DND-41 (cell line): ENCODE measurements around the gene ATXN1.

Source experiments
- ATAC-seq: fragments of 200-7000 bp; cut with Tn5 transposase; 3 replicates; pipeline ENCODE4 v1.9.1; 2021; ENCODE audit warnings: low read depth; ENCODE audit not compliant: insufficient read depth
- DNase-seq: peaks from one replicate; pipeline ENCODE4 v3.0.0-alpha.2; 2020
- H2AFZ ChIP-seq: 2 replicates; pipeline ENCODE4 v1.6.0; 2012; ENCODE audit warnings: low read depth, low read length
- H3K27ac ChIP-seq: 2 replicates; pipeline ENCODE4 v1.5.1; 2012; ENCODE audit warnings: low read length, inconsistent platforms
- H3K27me3 ChIP-seq: fragments of 200-600 bp; sonication (generic); 2 replicates; pipeline ENCODE4 v1.6.0; 2012; ENCODE audit warnings: low read length, mild to moderate bottlenecking, inconsistent platforms; ENCODE audit not compliant: insufficient read depth, poor library complexity
- H3K36me3 ChIP-seq: 2 replicates; pipeline ENCODE4 v1.5.1; 2012; ENCODE audit warnings: low read length, inconsistent platforms; ENCODE audit not compliant: insufficient read depth
- H3K4me1 ChIP-seq: 2 replicates; pipeline ENCODE4 v1.5.1; 2012; ENCODE audit warnings: mild to moderate bottlenecking, low read length; ENCODE audit not compliant: insufficient read depth
- H3K4me2 ChIP-seq: 2 replicates; pipeline ENCODE4 v1.6.0; 2012; ENCODE audit warnings: mild to moderate bottlenecking, moderate library complexity, low read length, inconsistent platforms; ENCODE audit not compliant: insufficient read depth
- H3K4me3 ChIP-seq, 2 experiments: fragments of 200-600 bp in 1 of 2; shearing (Covaris generic) in 1 of 2; 2 replicates each; pipeline ENCODE4 v1.5.1; 2012 to 2016; ENCODE audit warnings: inconsistent platforms in 2 of 2, low read length in 2 of 2, mild to moderate bottlenecking in 2 of 2, low read depth in 1 of 2, moderate library complexity in 1 of 2
- H3K79me2 ChIP-seq: 2 replicates; pipeline ENCODE4 v1.6.0; 2012; ENCODE audit warnings: low read length, inconsistent platforms; ENCODE audit not compliant: insufficient read depth
- H3K9ac ChIP-seq: 2 replicates; pipeline ENCODE4 v1.6.0; 2012; ENCODE audit warnings: low read depth, mild to moderate bottlenecking, inconsistent platforms, low read length, moderate library complexity
- H3K9me3 ChIP-seq: 2 replicates; pipeline ENCODE4 v1.5.1; 2012; ENCODE audit warnings: low read length, moderate library complexity, mild to moderate bottlenecking, inconsistent platforms; ENCODE audit not compliant: insufficient read depth, severe bottlenecking
- H4K20me1 ChIP-seq: 2 replicates; pipeline ENCODE4 v1.6.0; 2012; ENCODE audit warnings: low read length; ENCODE audit not compliant: insufficient read depth
- CTCF ChIP-seq: IDR thresholded peaks from 2 replicates; pipeline ENCODE4 v1.5.1; 2012; ENCODE audit warnings: borderline replicate concordance, low read length, moderate library complexity, mild to moderate bottlenecking; ENCODE audit not compliant: poor library complexity, severe bottlenecking; ENCODE audit errors: extremely low read depth
- EZH2 ChIP-seq: IDR thresholded peaks from 3 replicates; pipeline ENCODE4 v1.6.1; 2012; ENCODE audit warnings: borderline replicate concordance, low read depth, mild to moderate bottlenecking, moderate library complexity, low read length, inconsistent platforms; ENCODE audit not compliant: severe bottlenecking

Gene ATXN1

GRCh38 chr6:16658348-16659034, 102.8 kb downstream of the ATXN1 start:
- H3K36me3 ChIP-seq: no peaks in the 10 kb centered on the region
- peaks cover 6% of the 10 kb centered on the region for H3K9me3 ChIP-seq
- H3K27ac ChIP-seq: no peak overlapping the region
- H3K27me3 ChIP-seq: no peaks in the 10 kb centered on the region
- no peaks in the 10 kb centered on the region for H3K79me2 ChIP-seq
- no peak overlapping the region for H3K4me2 ChIP-seq
- no peak overlapping the region for H3K4me3 ChIP-seq
- H2AFZ ChIP-seq: no peak overlapping the region
- no peaks in the 10 kb centered on the region for H4K20me1 ChIP-seq
- TF ChIP-seq CTCF (no peak), EZH2 (no peak)
- DNase-seq: no peak
- H3K4me1 ChIP-seq: no peaks in the 10 kb centered on the region
- H3K9ac ChIP-seq: no peak overlapping the region
- no peak for ATAC-seq

GRCh38 chr6:16657768-16658167, 103.5 kb downstream of the ATXN1 start:
- H3K4me1 ChIP-seq: no peaks in the 10 kb centered on the region
- no peak overlapping the region for H3K27ac ChIP-seq
- no peaks in the 10 kb centered on the region for H3K27me3 ChIP-seq
- no peaks in the 10 kb centered on the region for H4K20me1 ChIP-seq
- peaks cover 6% of the 10 kb centered on the region for H3K9me3 ChIP-seq
- H3K36me3 ChIP-seq: no peaks in the 10 kb centered on the region
- TF ChIP-seq CTCF (no peak), EZH2 (no peak)
- H3K79me2 ChIP-seq: no peaks in the 10 kb centered on the region
- H3K9ac ChIP-seq: no peak overlapping the region
- DNase-seq (no peak), ATAC-seq (no peak)
- no peak overlapping the region for H3K4me3 ChIP-seq
- H2AFZ ChIP-seq: no peak overlapping the region
- no peak overlapping the region for H3K4me2 ChIP-seq

- no peaks in the 10 kb centered on the region for H3K36me3 ChIP-seq
- H3K9ac ChIP-seq: no peak overlapping the region
- H3K27ac ChIP-seq: no peak overlapping the region
- no peak overlapping the region for H3K4me3 ChIP-seq
- H3K4me1 ChIP-seq: peaks cover 9% of the 10 kb centered on the region; the same call in 1 of the 2 replicates
- no peak overlapping the region for H2AFZ ChIP-seq
- H3K27me3 ChIP-seq: no peaks in the 10 kb centered on the region
- no peaks in the 10 kb centered on the region for H3K79me2 ChIP-seq
- no peak overlapping the region for H3K4me2 ChIP-seq
- H3K9me3 ChIP-seq: peaks cover 2% of the 10 kb centered on the region
- TF ChIP-seq EZH2: no peak
- TF ChIP-seq CTCF: no peak
- no peaks in the 10 kb centered on the region for H4K20me1 ChIP-seq
- ATAC-seq (no peak), DNase-seq (no peak)
These were observed 104.8 kb downstream of the ATXN1 start for GRCh38 chr6:16656451-16656850.
